WTC11 (cell line): Measurements from ENCODE around the gene ZBTB7C. TPM values are rescaled to one million over a fixed set of nuclear protein-coding genes. Genes with fewer than 3 reads are reported as not detected.

Source experiments
- ATAC-seq: fragments of 200-7000 bp; cut with Tn5 transposase; 2 replicates; pipeline ENCODE4 v1.10.0; 2021; ENCODE audit warnings: mild to moderate bottlenecking, moderate library complexity
- CTCF ChIA-PET: fragments of 300-600 bp; sonication (Branson Sonifier 250); formaldehyde crosslinking; loops from one replicate; lab custom pipeline; 2021; ENCODE audit warnings: antibody characterized with exemption; lab: Charles Lee
- POLR2A ChIA-PET: fragments of 350-600 bp; sonication (Branson Sonifier 250); formaldehyde crosslinking; loops from one replicate; lab custom pipeline; 2021; ENCODE audit warnings: antibody characterized with exemption; lab: Charles Lee
- DNase-seq: peaks from one replicate; pipeline ENCODE4 v3.0.0; 2021; ENCODE audit warnings: low spot score
- H3K27ac Mint-ChIP-seq: 2 replicates; pipeline ENCODE4 v1.8.0; 2021; ENCODE audit warnings: mixed read lengths
- H3K27me3 Mint-ChIP-seq: 2 replicates; pipeline ENCODE4 v1.8.0; 2021; ENCODE audit warnings: low read depth, mild to moderate bottlenecking, moderate library complexity, mixed read lengths
- H3K36me3 Mint-ChIP-seq: 2 replicates; pipeline ENCODE4 v1.8.0; 2021; ENCODE audit warnings: mixed read lengths
- H3K4me1 Mint-ChIP-seq: 2 replicates; pipeline ENCODE4 v1.8.0; 2022; ENCODE audit warnings: mixed read lengths
- H3K4me3 Mint-ChIP-seq: 2 replicates; pipeline ENCODE4 v1.8.0; 2021; ENCODE audit warnings: mild to moderate bottlenecking, moderate library complexity, mixed read lengths
- H3K9me3 Mint-ChIP-seq: 2 replicates; pipeline ENCODE4 v1.8.0; 2021; ENCODE audit warnings: mixed read lengths
- FOXJ3 ChIP-seq: sonication (generic); formaldehyde crosslinking; IDR thresholded peaks from 2 replicates; pipeline ENCODE4 v1.9.0; 2021; ENCODE audit warnings: missing genetic modification reagents, mild to moderate bottlenecking, borderline replicate concordance
- FOXK1 ChIP-seq: sonication (generic); formaldehyde crosslinking; IDR thresholded peaks from 2 replicates; pipeline ENCODE4 v1.8.0; 2022; ENCODE audit warnings: mild to moderate bottlenecking, moderate library complexity, missing genetic modification reagents
- HMGA2 ChIP-seq: fragments of 250-450 bp; sonication (Bioruptor Pico); IDR thresholded peaks from 2 replicates; pipeline ENCODE4 v1.4.0; 2021; ENCODE audit warnings: mild to moderate bottlenecking, moderate library complexity
- JUN ChIP-seq: sonication (generic); formaldehyde crosslinking; IDR thresholded peaks from 2 replicates; pipeline ENCODE4 v1.8.0; 2023; ENCODE audit warnings: mild to moderate bottlenecking, missing genetic modification reagents
- MXD4 ChIP-seq: fragments of 250-450 bp; sonication (Bioruptor Pico); IDR thresholded peaks from 2 replicates; pipeline ENCODE4 v1.8.0; 2021; ENCODE audit warnings: mild to moderate bottlenecking, moderate library complexity, borderline replicate concordance
- NR3C1 ChIP-seq: sonication (generic); formaldehyde crosslinking; conservative IDR thresholded peaks from 2 replicates; pipeline ENCODE4 v1.8.1; 2023; ENCODE audit warnings: low read depth, mild to moderate bottlenecking, missing genetic modification reagents
- SMAD3 ChIP-seq: sonication (generic); formaldehyde crosslinking; IDR thresholded peaks from 2 replicates; pipeline ENCODE4 v1.8.0; 2022; ENCODE audit warnings: missing genetic modification reagents, mild to moderate bottlenecking, borderline replicate concordance
- ZBTB21 ChIP-seq: sonication (generic); formaldehyde crosslinking; IDR thresholded peaks from 2 replicates; pipeline ENCODE4 v1.8.1; 2023; ENCODE audit warnings: mild to moderate bottlenecking, missing genetic modification reagents, borderline replicate concordance
- ZNF219 ChIP-seq: sonication (generic); formaldehyde crosslinking; IDR thresholded peaks from 2 replicates; pipeline ENCODE4 v1.8.0; 2023; ENCODE audit warnings: missing genetic modification reagents, mild to moderate bottlenecking, borderline replicate concordance
- ZNF396 ChIP-seq: fragments of 250-450 bp; sonication (Bioruptor Pico); IDR thresholded peaks from 2 replicates; pipeline ENCODE4 v1.8.0; 2021; ENCODE audit warnings: mild to moderate bottlenecking, moderate library complexity, borderline replicate concordance
- total RNA-seq: library from RNA; stranded (reverse); gene quantifications from 3 replicates; pipeline ENCODE4 v1.2.3, GENCODE V29; 2021
- TF ChIP-seq, protein P1 (sequence below): sonication (generic); formaldehyde crosslinking; IDR thresholded peaks from 2 replicates; pipeline ENCODE4 v1.8.0; 2022; ENCODE audit warnings: missing genetic modification reagents
- TF ChIP-seq, protein P2 (sequence below): sonication (generic); formaldehyde crosslinking; conservative IDR thresholded peaks from 2 replicates; pipeline ENCODE4 v1.8.1; 2022; ENCODE audit warnings: mild to moderate bottlenecking, missing genetic modification reagents
- TF ChIP-seq, protein P3 (sequence below): fragments of 250-450 bp; sonication (Bioruptor Pico); IDR thresholded peaks from 2 replicates; pipeline ENCODE4 v1.9.0; 2021; ENCODE audit warnings: mild to moderate bottlenecking
- TF ChIP-seq, protein P4 (sequence below): sonication (generic); formaldehyde crosslinking; IDR thresholded peaks from 2 replicates; pipeline ENCODE4 v1.8.0; 2023; ENCODE audit warnings: missing genetic modification reagents, mild to moderate bottlenecking, borderline replicate concordance
- TF ChIP-seq, protein P5 (sequence below): sonication (generic); formaldehyde crosslinking; IDR thresholded peaks from 2 replicates; pipeline ENCODE4 v1.8.1; 2022; ENCODE audit warnings: low read depth, missing genetic modification reagents, borderline replicate concordance
- TF ChIP-seq, protein P6 (sequence below): fragments of 250-450 bp; sonication (Bioruptor Pico); IDR thresholded peaks from 2 replicates; pipeline ENCODE4 v1.9.0; 2021; ENCODE audit warnings: mild to moderate bottlenecking, borderline replicate concordance

Gene ZBTB7C
- total RNA-seq, 1 experiment from 2014 or later: 0.48 TPM

DNA sequence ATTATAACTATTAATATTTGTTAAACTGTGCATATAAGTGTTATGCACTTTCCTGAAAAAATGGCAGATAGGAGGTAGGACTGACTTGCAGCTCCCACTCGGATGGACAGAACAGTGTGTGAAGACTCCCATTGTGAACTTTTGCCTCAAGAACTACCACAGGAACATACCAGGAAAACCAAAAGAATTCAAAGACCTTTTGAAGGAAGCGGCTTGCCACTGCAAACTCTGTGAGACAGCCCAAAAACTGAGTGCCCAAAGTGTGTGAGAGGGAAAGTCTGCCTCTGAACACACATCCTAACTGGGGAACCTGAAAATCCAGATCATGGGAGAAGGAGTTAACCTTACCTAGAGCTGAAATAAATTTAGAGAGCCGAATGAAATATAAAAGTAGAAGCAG, 171.0 kb downstream of the ZBTB7C start (continued):
- TF ChIP-seq, protein P1, sequence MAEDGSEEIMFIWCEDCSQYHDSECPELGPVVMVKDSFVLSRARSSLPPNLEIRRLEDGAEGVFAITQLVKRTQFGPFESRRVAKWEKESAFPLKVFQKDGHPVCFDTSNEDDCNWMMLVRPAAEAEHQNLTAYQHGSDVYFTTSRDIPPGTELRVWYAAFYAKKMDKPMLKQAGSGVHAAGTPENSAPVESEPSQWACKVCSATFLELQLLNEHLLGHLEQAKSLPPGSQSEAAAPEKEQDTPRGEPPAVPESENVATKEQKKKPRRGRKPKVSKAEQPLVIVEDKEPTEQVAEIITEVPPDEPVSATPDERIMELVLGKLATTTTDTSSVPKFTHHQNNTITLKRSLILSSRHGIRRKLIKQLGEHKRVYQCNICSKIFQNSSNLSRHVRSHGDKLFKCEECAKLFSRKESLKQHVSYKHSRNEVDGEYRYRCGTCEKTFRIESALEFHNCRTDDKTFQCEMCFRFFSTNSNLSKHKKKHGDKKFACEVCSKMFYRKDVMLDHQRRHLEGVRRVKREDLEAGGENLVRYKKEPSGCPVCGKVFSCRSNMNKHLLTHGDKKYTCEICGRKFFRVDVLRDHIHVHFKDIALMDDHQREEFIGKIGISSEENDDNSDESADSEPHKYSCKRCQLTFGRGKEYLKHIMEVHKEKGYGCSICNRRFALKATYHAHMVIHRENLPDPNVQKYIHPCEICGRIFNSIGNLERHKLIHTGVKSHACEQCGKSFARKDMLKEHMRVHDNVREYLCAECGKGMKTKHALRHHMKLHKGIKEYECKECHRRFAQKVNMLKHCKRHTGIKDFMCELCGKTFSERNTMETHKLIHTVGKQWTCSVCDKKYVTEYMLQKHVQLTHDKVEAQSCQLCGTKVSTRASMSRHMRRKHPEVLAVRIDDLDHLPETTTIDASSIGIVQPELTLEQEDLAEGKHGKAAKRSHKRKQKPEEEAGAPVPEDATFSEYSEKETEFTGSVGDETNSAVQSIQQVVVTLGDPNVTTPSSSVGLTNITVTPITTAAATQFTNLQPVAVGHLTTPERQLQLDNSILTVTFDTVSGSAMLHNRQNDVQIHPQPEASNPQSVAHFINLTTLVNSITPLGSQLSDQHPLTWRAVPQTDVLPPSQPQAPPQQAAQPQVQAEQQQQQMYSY: no peak
- TF ChIP-seq SMAD3 (CRISPR knock-in tag) (no peak), ZBTB21 (no peak), FOXJ3 (no peak), FOXK1 (CRISPR knock-in tag) (no peak), JUN (no peak)
- TF ChIP-seq, protein P2, sequence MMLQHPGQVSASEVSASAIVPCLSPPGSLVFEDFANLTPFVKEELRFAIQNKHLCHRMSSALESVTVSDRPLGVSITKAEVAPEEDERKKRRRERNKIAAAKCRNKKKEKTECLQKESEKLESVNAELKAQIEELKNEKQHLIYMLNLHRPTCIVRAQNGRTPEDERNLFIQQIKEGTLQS (CRISPR knock-in tag): no peak

DNA sequence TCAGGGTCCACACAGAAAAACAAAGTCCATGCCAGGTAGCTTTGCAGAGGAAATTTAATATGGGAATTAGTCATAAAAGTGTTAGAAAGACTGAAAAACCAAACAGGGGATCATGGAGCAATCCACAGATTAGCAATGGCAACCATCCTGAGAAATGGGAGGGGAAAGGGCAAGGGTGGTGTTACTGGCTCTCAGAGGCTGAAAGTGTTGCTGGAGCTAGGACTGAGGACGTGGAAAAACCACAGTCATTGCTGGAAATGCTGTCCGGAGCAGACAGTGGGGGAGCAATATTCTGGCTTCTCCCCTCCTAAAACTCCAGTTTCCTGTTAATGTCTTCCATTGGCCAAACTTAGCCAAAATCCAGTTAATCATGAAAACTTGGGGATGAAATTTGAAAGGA, 172.4 kb downstream of the ZBTB7C start:
- peaks cover 5% of the 10 kb centered on the region for H3K4me1 Mint-ChIP-seq
- H3K36me3 Mint-ChIP-seq: no peaks in the 10 kb centered on the region
- CTCF ChIA-PET: no interaction called here
- ATAC-seq: no peak
- H3K9me3 Mint-ChIP-seq: peaks cover 18% of the 10 kb centered on the region
- no peak overlapping the region for H3K4me3 Mint-ChIP-seq
- no peak overlapping the region for H3K27ac Mint-ChIP-seq
- DNase-seq: no peak
- no peaks in the 10 kb centered on the region for H3K27me3 Mint-ChIP-seq
- POLR2A ChIA-PET: no interaction called here
- TF ChIP-seq ZNF396 (CRISPR knock-in tag) (no peak), MXD4 (CRISPR knock-in tag) (no peak), ZNF219 (CRISPR knock-in tag) (no peak), NR3C1 (no peak), HMGA2 (CRISPR knock-in tag) (no peak)
- TF ChIP-seq, protein P3, sequence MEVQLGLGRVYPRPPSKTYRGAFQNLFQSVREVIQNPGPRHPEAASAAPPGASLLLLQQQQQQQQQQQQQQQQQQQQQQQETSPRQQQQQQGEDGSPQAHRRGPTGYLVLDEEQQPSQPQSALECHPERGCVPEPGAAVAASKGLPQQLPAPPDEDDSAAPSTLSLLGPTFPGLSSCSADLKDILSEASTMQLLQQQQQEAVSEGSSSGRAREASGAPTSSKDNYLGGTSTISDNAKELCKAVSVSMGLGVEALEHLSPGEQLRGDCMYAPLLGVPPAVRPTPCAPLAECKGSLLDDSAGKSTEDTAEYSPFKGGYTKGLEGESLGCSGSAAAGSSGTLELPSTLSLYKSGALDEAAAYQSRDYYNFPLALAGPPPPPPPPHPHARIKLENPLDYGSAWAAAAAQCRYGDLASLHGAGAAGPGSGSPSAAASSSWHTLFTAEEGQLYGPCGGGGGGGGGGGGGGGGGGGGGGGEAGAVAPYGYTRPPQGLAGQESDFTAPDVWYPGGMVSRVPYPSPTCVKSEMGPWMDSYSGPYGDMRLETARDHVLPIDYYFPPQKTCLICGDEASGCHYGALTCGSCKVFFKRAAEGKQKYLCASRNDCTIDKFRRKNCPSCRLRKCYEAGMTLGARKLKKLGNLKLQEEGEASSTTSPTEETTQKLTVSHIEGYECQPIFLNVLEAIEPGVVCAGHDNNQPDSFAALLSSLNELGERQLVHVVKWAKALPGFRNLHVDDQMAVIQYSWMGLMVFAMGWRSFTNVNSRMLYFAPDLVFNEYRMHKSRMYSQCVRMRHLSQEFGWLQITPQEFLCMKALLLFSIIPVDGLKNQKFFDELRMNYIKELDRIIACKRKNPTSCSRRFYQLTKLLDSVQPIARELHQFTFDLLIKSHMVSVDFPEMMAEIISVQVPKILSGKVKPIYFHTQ: no peak
- TF ChIP-seq, protein P4, sequence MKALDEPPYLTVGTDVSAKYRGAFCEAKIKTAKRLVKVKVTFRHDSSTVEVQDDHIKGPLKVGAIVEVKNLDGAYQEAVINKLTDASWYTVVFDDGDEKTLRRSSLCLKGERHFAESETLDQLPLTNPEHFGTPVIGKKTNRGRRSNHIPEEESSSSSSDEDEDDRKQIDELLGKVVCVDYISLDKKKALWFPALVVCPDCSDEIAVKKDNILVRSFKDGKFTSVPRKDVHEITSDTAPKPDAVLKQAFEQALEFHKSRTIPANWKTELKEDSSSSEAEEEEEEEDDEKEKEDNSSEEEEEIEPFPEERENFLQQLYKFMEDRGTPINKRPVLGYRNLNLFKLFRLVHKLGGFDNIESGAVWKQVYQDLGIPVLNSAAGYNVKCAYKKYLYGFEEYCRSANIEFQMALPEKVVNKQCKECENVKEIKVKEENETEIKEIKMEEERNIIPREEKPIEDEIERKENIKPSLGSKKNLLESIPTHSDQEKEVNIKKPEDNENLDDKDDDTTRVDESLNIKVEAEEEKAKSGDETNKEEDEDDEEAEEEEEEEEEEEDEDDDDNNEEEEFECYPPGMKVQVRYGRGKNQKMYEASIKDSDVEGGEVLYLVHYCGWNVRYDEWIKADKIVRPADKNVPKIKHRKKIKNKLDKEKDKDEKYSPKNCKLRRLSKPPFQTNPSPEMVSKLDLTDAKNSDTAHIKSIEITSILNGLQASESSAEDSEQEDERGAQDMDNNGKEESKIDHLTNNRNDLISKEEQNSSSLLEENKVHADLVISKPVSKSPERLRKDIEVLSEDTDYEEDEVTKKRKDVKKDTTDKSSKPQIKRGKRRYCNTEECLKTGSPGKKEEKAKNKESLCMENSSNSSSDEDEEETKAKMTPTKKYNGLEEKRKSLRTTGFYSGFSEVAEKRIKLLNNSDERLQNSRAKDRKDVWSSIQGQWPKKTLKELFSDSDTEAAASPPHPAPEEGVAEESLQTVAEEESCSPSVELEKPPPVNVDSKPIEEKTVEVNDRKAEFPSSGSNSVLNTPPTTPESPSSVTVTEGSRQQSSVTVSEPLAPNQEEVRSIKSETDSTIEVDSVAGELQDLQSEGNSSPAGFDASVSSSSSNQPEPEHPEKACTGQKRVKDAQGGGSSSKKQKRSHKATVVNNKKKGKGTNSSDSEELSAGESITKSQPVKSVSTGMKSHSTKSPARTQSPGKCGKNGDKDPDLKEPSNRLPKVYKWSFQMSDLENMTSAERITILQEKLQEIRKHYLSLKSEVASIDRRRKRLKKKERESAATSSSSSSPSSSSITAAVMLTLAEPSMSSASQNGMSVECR (CRISPR knock-in tag): no peak
- TF ChIP-seq, protein P5, sequence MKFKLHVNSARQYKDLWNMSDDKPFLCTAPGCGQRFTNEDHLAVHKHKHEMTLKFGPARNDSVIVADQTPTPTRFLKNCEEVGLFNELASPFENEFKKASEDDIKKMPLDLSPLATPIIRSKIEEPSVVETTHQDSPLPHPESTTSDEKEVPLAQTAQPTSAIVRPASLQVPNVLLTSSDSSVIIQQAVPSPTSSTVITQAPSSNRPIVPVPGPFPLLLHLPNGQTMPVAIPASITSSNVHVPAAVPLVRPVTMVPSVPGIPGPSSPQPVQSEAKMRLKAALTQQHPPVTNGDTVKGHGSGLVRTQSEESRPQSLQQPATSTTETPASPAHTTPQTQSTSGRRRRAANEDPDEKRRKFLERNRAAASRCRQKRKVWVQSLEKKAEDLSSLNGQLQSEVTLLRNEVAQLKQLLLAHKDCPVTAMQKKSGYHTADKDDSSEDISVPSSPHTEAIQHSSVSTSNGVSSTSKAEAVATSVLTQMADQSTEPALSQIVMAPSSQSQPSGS: no peak
- TF ChIP-seq, protein P6, sequence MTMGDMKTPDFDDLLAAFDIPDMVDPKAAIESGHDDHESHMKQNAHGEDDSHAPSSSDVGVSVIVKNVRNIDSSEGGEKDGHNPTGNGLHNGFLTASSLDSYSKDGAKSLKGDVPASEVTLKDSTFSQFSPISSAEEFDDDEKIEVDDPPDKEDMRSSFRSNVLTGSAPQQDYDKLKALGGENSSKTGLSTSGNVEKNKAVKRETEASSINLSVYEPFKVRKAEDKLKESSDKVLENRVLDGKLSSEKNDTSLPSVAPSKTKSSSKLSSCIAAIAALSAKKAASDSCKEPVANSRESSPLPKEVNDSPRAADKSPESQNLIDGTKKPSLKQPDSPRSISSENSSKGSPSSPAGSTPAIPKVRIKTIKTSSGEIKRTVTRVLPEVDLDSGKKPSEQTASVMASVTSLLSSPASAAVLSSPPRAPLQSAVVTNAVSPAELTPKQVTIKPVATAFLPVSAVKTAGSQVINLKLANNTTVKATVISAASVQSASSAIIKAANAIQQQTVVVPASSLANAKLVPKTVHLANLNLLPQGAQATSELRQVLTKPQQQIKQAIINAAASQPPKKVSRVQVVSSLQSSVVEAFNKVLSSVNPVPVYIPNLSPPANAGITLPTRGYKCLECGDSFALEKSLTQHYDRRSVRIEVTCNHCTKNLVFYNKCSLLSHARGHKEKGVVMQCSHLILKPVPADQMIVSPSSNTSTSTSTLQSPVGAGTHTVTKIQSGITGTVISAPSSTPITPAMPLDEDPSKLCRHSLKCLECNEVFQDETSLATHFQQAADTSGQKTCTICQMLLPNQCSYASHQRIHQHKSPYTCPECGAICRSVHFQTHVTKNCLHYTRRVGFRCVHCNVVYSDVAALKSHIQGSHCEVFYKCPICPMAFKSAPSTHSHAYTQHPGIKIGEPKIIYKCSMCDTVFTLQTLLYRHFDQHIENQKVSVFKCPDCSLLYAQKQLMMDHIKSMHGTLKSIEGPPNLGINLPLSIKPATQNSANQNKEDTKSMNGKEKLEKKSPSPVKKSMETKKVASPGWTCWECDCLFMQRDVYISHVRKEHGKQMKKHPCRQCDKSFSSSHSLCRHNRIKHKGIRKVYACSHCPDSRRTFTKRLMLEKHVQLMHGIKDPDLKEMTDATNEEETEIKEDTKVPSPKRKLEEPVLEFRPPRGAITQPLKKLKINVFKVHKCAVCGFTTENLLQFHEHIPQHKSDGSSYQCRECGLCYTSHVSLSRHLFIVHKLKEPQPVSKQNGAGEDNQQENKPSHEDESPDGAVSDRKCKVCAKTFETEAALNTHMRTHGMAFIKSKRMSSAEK (CRISPR knock-in tag): no peak
